GM18951 (cell line): ENCODE data around the gene RPN2.

Source experiments
- POLR2A ChIP-seq: IDR thresholded peaks from 4 replicates; pipeline ENCODE4 v1.6.1; 2011; ENCODE audit warnings: mild to moderate bottlenecking; ENCODE audit not compliant: insufficient read length, insufficient read depth; ENCODE audit errors: extremely low read depth
- in situ Hi-C: fragments of 300-500 bp; cut with MboI; formaldehyde crosslinking; loops from one replicate; pipeline ENCODE4 v1.12.0; 2022; ENCODE audit warnings: low sequenced_read_pairs, mixed read lengths, inconsistent platforms; ENCODE audit not compliant: unreplicated experiment

Gene RPN2

GRCh38 chr20:37161830-37162549 is 17.1 kb upstream of the RPN2 start:
- in situ Hi-C loops, result no loop called here
- no peak for TF ChIP-seq POLR2A

GRCh38 chr20:37162646-37163045 is 16.5 kb upstream of the RPN2 start:
- in situ Hi-C loops, result no loop called here
- no peak for TF ChIP-seq POLR2A

GRCh38 chr20:37163832-37164554 is 15.1 kb upstream of the RPN2 start:
- no peak for TF ChIP-seq POLR2A
- in situ Hi-C loops, result no loop called here

- in situ Hi-C loops, result no loop called here
- TF ChIP-seq POLR2A, result no peak
Measured at GRCh38 chr20:37165031-37165430, 14.1 kb upstream of the RPN2 start.

GRCh38 chr20:37166867-37167266 is 12.3 kb upstream of the RPN2 start:
- in situ Hi-C loops, result no loop called here
- no peak for TF ChIP-seq POLR2A

- in situ Hi-C loops, result no loop called here
Measured at GRCh38 chr20:37172836-37173235, 6.3 kb upstream of the RPN2 start.

GRCh38 chr20:37179683-37180524 is 774 bp downstream of the RPN2 start:
- in situ Hi-C loops, result no loop called here
- TF ChIP-seq POLR2A, result no peak

More at GRCh38 chr20:37172836-37173235, 6.3 kb upstream of the RPN2 start:
- no peak for TF ChIP-seq POLR2A

GRCh38 chr20:37185686-37186085 is 6.6 kb downstream of the RPN2 start:
- in situ Hi-C loops, result no loop called here

GRCh38 chr20:37188787-37189186 is 9.7 kb downstream of the RPN2 start:
- TF ChIP-seq POLR2A, result no peak
- in situ Hi-C loops, result no loop called here

More at GRCh38 chr20:37185686-37186085, 6.6 kb downstream of the RPN2 start:
- TF ChIP-seq POLR2A, result no peak

GRCh38 chr20:37189416-37190016 is 10.4 kb downstream of the RPN2 start:
- no peak for TF ChIP-seq POLR2A
- in situ Hi-C loops, result loop anchor here (10.0 kb wide), 1 partner anchor 345 kb away; no protein-coding TSS in a partner anchor

GRCh38 chr20:37190354-37191112 is 11.4 kb downstream of the RPN2 start:
- in situ Hi-C loops, result loop anchor here (10.0 kb wide), 1 partner anchor 344 kb away; no protein-coding TSS in a partner anchor
- TF ChIP-seq POLR2A, result no peak
